Activated T-cell treated with anti-CD3 and anti-CD28 coated beads for 1 hour (primary cell): Measurements from ENCODE around the gene ARHGAP29.

ENCODE experiments used
- DNase-seq: peaks from one replicate; pipeline ENCODE4 v3.0.0-alpha.2; 2020; ENCODE audit warnings: low read depth

The ARHGAP29 gene

DNA sequence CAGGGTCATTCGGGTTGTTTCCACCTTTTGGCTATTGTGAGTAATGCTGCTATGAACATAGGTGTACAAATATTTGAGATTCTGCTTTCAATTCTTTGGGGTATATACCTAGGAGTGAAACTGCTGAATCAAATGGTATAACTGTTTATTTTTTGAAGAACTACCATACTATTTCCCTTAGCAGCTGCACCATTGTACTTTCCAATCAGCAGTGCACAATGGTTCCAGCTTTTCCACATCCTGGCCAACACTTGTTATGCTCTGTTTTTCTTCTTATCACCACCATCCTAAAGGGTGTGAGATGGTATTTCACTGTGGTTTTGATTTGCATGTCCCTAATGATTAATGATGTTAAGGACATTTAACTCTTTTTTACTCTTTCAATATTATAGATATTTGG is 112.8 kb downstream of the ARHGAP29 start:
- DNase-seq, result no peak

DNA sequence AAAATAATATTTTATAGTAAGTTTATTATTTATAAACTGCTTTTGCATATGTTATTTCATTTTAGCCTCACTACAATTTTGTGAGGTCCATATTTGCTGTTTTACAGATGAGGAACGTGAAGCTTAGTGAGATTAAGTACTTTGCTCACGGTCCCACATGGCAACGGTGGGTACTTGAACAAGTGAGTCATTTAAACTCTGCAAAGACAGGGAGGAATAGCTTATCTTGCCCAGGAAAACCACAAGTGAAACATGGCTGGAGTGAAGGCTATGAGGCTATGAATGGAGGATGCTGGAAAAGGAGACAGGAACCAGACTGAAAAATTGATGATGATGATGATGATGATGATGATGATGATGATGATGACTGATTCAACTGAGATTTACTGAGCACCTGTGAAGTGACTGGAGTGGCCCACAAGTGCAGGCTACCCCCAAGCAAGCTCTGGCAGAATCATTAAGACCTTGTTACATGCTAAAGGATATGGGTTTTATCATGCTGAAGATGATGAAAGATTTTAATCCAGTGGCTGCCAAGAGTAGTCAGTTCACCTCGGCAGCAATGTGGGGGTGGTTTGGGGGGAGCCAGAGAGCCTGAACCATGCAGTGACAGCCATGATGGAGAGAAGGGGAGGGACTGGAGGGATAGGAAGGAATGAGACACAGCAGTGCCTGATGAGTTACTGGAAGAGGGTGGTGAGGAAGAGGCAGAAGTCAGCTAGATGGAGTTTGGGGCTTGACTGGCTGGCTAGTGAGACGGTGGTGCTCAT is 115.0 kb downstream of the ARHGAP29 start:
- DNase-seq, result no peak
